NCI-H1048 (cell line): ENCODE measurements around the gene MALSU1.

Experiments
- DNase-seq: peaks from one replicate; lab custom pipeline; 2025; lab: John Stamatoyannopoulos, UW

The MALSU1 gene

GRCh38 chr7:23335621-23336020 lies 36.5 kb downstream of the MALSU1 start:
- no peak for DNase-seq

DNA sequence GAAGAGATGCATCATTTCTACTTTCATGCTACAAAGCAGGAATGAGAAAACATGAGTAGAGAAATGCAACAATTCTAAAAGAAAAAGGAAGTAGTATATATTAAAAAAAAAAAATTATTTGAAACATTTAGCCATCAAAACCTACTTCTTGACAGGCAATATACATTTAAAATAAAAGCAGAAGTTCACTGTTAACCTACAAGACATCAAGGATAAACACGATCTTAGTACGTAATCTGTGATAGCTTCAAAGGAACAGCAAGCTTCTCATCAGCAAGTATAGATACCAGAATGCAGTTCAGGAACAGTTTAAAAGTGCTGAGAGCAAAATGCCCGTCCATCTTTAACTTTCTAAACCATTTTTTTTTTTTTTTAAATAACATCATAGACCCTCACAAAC lies 36.9 kb downstream of the MALSU1 start:
- DNase-seq, result no peak

DNA sequence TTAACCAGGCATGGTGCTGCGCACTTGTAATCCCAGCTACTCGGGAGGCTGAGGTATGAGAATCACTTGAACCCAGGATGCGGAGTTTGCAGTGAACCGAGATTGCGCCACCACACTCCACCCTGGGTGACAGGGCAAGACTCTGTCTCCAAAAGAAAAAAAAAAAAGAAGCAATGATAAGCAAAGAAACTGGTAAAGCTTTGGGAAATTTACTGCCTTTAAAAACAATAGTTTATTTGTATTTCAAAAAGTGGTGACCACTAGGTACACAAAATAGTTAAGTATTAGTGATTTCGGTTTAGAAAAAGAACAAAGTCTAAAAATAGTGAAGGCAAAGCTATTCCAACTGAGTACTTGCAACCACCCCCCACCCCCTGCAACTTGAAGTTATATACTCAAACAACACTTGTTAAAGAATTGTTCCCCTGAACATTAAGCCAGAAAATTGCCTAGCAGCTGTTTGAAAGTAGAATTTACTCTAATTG lies 37.7 kb downstream of the MALSU1 start:
- no peak for DNase-seq

GRCh38 chr7:23337374-23337773 lies 38.2 kb downstream of the MALSU1 start:
- no peak for DNase-seq

DNA sequence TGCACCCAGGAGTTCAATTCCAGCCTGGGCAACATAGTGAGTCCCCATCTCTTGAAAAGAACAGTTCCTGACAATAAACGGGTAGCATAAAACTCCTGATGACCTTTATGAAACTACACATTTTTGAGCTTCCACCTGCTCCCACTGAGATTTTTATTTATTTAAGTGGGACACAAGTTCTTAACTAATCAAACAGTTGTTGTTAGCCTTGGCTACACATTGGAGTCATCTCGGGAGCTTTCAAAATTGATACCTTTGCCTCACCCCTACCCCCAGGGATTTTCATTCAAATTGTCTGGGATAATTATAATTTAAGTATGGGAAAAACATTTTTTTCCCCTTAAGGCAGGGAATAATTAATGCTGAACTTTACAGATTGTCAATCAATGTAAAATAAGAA lies 39.3 kb downstream of the MALSU1 start:
- no peak for DNase-seq

GRCh38 chr7:23338863-23339262 lies 39.7 kb downstream of the MALSU1 start:
- no peak for DNase-seq

- no peak for DNase-seq
These were observed 42.9 kb downstream of the MALSU1 start for GRCh38 chr7:23341846-23342598.

GRCh38 chr7:23343102-23343501 lies 44.0 kb downstream of the MALSU1 start:
- no peak for DNase-seq

GRCh38 chr7:23343806-23344475 lies 44.8 kb downstream of the MALSU1 start:
- DNase-seq, result no peak

GRCh38 chr7:23345601-23346000 lies 46.5 kb downstream of the MALSU1 start:
- no peak for DNase-seq

DNA sequence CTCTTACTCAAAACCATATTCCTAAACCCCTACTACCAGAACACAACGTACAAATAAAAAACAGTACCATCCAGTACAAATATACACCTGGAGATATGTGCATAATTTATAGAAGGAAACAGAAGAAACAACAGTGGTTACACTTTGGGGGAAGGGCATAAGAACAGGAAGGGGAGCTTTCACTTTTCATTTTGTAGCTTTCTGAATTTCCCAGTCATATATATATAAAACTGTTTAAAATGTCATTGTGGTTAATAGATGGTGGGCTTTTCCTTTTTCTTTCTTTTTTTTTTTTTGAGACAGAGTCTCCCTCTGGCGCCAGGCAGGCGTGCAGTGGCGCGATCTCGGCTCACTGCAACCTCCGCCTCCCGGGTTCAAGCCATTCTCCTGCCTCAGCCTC lies 47.2 kb downstream of the MALSU1 start:
- DNase-seq, result no peak

DNA sequence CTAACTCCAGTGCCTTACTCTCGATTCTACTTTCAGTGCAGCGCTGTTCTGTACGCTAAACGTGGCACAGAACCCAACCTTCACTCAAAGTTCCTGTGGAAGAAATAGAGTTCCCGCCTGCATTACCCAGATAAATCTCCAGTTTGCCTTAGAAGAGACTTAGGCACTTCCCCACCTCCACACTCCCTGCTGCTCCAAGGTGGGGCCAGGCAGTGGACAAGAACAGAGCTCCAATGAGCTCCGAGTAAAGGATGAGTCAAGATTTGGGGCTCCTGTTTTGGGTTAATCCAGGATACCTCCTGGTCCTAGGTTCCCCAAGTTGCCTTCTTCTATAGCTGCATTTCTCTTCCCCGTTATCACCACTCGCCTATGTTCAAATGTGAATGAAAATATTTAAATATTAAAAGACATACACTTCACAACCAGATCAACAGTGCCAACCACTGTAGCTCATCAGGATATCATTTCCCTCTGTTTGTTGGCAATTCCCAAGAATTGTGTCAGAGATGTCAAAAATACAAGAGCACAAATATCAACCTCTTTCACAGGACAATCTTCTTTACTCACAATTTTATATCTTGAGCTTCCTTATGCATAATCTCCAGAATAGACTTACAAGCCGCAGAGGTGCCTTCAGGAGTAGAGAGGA lies 48.0 kb downstream of the MALSU1 start:
- DNase-seq, result no peak

DNA sequence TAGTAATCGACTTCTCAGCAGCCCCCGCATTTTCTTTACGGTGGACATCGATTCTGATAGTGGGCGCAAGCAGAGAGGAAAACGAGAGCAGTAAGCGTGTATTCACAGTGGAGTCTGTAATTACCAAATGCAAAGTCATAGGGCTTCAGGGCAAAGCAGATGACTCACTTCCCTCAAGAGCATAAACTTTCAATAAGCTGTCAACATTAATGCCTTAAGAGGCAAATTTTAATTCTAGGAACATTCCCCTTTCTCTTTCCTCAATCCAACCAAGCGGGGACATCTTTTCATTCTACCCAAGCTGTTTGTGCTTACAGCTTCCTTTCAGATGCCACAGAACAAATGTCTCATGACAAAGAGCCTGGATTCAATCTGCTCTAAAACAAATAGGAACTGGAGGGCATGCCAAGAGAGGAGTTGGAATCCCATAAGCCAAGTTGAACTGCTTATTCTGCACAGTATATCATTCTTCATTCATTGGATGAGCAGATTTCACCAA lies 48.6 kb downstream of the MALSU1 start:
- DNase-seq, result no peak

- no peak for DNase-seq
These were observed 50.5 kb downstream of the MALSU1 start for GRCh38 chr7:23349484-23350157.

DNA sequence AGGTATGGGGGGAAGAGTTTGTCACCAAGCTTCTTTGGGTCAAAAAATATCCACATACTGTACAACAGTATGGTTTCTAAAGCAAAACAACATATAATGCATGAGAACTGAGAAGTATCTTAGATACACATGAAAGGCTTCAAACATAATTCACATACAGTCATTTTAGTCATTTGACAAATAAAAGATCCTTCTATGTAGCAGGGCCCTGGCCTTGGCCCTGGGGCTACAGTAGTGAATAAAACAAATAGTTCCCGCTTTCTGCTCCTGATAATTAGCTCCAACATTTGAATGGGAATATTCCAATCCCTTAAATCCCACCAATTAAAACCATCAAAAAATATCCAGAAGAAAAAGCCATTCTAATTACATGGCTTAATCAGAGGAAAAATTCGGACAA lies 51.3 kb downstream of the MALSU1 start:
- DNase-seq, result no peak

- DNase-seq, result no peak
These were observed 54.0 kb downstream of the MALSU1 start for GRCh38 chr7:23353172-23353571.

DNA sequence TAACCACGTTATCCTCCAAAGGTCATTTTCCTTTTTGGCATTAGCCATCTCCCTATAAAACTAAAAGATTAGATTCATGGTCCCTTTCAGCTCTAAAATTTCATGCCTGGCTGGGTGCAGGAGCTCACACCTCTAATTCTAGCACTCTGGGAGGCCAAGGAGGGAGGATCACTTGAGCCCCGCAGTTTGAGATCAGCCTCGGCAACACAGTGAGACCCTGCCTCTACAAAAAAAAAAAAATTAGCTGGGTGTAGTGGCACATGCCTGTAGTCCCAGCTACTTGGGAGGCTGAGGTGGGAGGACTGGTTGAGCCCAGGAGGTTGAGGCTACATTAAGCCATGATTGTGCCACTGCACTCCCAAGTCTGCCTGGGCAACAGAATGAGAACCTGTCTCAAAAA lies 57.0 kb downstream of the MALSU1 start:
- no peak for DNase-seq

DNA sequence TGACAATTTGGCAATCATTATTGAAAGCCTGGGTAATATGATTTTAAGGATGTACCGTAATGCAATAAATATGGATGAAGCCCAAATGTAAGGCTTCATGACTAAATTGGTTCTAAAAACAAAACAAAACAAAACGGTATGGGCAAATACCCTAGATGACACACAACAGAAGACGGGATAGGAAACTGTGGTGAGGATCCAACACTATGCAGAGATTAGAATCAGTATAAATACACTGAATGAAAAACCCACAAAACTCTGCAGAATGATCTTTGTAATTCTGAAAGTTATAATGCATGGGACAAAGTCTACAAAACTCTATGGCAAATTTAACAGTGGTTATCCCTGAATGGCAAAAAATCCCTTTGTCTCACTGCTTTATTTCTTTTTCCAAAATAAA lies 57.6 kb downstream of the MALSU1 start:
- no peak for DNase-seq

DNA sequence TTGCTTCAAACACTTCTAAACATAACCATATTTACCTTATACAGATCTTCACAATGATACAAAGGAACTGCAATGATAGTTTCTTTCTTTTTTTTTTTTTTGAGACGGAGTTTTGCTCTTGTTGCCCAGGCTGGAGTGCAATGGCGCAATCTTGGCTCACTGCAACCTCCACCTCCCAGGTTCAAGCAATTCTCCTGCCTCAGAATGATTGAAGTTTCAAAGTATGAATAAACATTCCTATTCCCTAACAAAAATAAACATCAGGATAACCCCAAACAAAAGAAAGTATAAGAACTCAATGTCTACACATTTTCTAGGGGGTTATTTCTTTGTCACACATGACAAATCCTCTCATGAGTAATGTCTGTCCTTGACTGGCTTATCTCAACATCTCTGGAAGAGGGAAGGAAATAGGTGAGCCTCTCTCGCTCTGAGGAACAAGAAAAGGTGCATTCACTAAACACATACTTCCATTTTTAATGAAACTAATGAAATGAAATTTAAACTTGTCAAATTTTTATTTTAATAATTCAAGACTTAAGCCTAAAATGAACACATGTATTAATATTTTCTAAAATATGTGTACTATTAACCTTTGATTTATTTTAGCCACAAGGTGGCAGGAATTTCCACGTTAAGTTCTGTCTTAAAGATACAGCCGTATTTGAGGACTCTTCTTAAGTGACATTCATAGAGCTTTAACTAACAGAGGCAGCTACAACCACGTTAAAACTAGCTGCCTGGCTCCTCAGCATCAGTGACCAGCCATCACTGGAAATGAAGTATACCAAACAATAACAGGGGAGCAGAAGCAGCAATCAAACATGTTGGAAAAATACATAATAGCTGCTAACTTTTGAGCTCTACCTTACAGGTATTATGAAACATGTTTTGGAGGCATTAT lies 58.3 kb downstream of the MALSU1 start:
- no peak for DNase-seq

GRCh38 chr7:23358152-23358674 lies 59.1 kb downstream of the MALSU1 start:
- no peak for DNase-seq
